HT1080 (cell line): Measurements from ENCODE around the gene NSUN6. TPM values are rescaled to one million over a fixed set of nuclear protein-coding genes. Genes with fewer than 3 reads are reported as not detected.

Experiments used
- DNase-seq: peaks from one replicate; pipeline ENCODE4 v3.0.0-alpha.2; 2015; ENCODE audit warnings: low read depth
- total RNA-seq: library from RNA; depleted of rRNA; stranded (reverse); fragments of >200 nt; shearing (Covaris generic); gene quantifications from 2 replicates; pipeline ENCODE4 v1.2.3, GENCODE V29; 2014

The NSUN6 gene
- total RNA-seq, 1 experiment from 2014 or later, result 9.8 TPM

GRCh38 chr10:18563003-18563726 lies 88.2 kb downstream of the NSUN6 start:
- DNase-seq, result no peak

GRCh38 chr10:18561861-18562551 lies 89.4 kb downstream of the NSUN6 start:
- DNase-seq, result no peak

- DNase-seq, result no peak
Measured at GRCh38 chr10:18557960-18558359, 93.4 kb downstream of the NSUN6 start.

- DNase-seq, result no peak
Measured at GRCh38 chr10:18556522-18557147, 94.8 kb downstream of the NSUN6 start.

- DNase-seq, result no peak
Measured at GRCh38 chr10:18554479-18554878, 96.9 kb downstream of the NSUN6 start.

- DNase-seq, result no peak
Measured at GRCh38 chr10:18551473-18551872, 99.9 kb downstream of the NSUN6 start.

GRCh38 chr10:18549105-18549504 lies 102.3 kb downstream of the NSUN6 start:
- no peak for DNase-seq

GRCh38 chr10:18545621-18546305 lies 105.6 kb downstream of the NSUN6 start:
- DNase-seq, result no peak

GRCh38 chr10:18542832-18543231 lies 108.6 kb downstream of the NSUN6 start:
- DNase-seq, result no peak

GRCh38 chr10:18540195-18540594 lies 111.2 kb downstream of the NSUN6 start:
- no peak for DNase-seq

GRCh38 chr10:18539335-18539734 lies 112.1 kb downstream of the NSUN6 start:
- DNase-seq, result no peak

- no peak for DNase-seq
Measured at GRCh38 chr10:18533896-18534295, 117.5 kb downstream of the NSUN6 start.

GRCh38 chr10:18532881-18533535 lies 118.4 kb downstream of the NSUN6 start:
- DNase-seq, result no peak

GRCh38 chr10:18528292-18528691 lies 123.1 kb downstream of the NSUN6 start:
- no peak for DNase-seq

- DNase-seq, result no peak
Measured at GRCh38 chr10:18527687-18528086, 123.7 kb downstream of the NSUN6 start.

GRCh38 chr10:18523858-18524257 lies 127.5 kb downstream of the NSUN6 start:
- no peak for DNase-seq

- DNase-seq, result peak; percentile 27
Measured at GRCh38 chr10:18523025-18523424, 128.4 kb downstream of the NSUN6 start.

- no peak for DNase-seq
Measured at GRCh38 chr10:18516851-18517250, 134.5 kb downstream of the NSUN6 start.

GRCh38 chr10:18514537-18514936 lies 136.8 kb downstream of the NSUN6 start:
- no peak for DNase-seq

- no peak for DNase-seq
Measured at GRCh38 chr10:18508587-18508986, 142.8 kb downstream of the NSUN6 start.

- no peak for DNase-seq
Measured at GRCh38 chr10:18505456-18506118, 145.8 kb downstream of the NSUN6 start.
